Measurements from ENCODE around the gene PLXNA4.

The PLXNA4 gene

GRCh38 chr7:132527467-132528410 lies 48.5 kb downstream of the PLXNA4 start:
- no peak for DNase-seq (ENCODE audit: low read depth, low spot score)
- H3K4me3 ChIP-seq (ENCODE audit: low read depth, low read length): no peak overlapping the region
- no peak for TF ChIP-seq CTCF (IDR thresholded peaks at IDR 0.05; ENCODE audit: low read depth, low read length)
- in situ Hi-C loops (cut with HindIII; ENCODE audit: low sequenced_read_pairs): no loop called here

GRCh38 chr7:132526111-132526740 lies 50.0 kb downstream of the PLXNA4 start:
- no peak for DNase-seq (ENCODE audit: low read depth, low spot score)
- no peak for TF ChIP-seq CTCF (IDR thresholded peaks at IDR 0.05; ENCODE audit: low read depth, low read length)
- in situ Hi-C loops (cut with HindIII; ENCODE audit: low sequenced_read_pairs): no loop called here

GRCh38 chr7:132521423-132521822 lies 54.8 kb downstream of the PLXNA4 start:
- TF ChIP-seq CTCF (IDR thresholded peaks at IDR 0.05; ENCODE audit: low read depth, low read length): no peak
- DNase-seq (ENCODE audit: low read depth, low spot score): no peak
- H3K4me3 ChIP-seq (ENCODE audit: low read depth, low read length): no peak overlapping the region
- in situ Hi-C loops (cut with HindIII; ENCODE audit: low sequenced_read_pairs): no loop called here

More at GRCh38 chr7:132526111-132526740, 50.0 kb downstream of the PLXNA4 start:
- no peak overlapping the region for H3K4me3 ChIP-seq (ENCODE audit: low read depth, low read length)

GRCh38 chr7:132520591-132521280 lies 55.5 kb downstream of the PLXNA4 start:
- no peak overlapping the region for H3K4me3 ChIP-seq (ENCODE audit: low read depth, low read length)
- in situ Hi-C loops (cut with HindIII; ENCODE audit: low sequenced_read_pairs): no loop called here
- TF ChIP-seq CTCF (IDR thresholded peaks at IDR 0.05; ENCODE audit: low read depth, low read length): no peak
- DNase-seq (ENCODE audit: low read depth, low spot score): no peak

- TF ChIP-seq CTCF (IDR thresholded peaks at IDR 0.05; ENCODE audit: low read depth, low read length): no peak
- H3K4me3 ChIP-seq (ENCODE audit: low read depth, low read length): no peak overlapping the region
- in situ Hi-C loops (cut with HindIII; ENCODE audit: low sequenced_read_pairs): no loop called here
- peak; percentile 34 for DNase-seq (ENCODE audit: low read depth, low spot score)
Measured at GRCh38 chr7:132519936-132520335, 56.3 kb downstream of the PLXNA4 start.

GRCh38 chr7:132518839-132519173 lies 57.5 kb downstream of the PLXNA4 start:
- TF ChIP-seq CTCF (IDR thresholded peaks at IDR 0.05; ENCODE audit: low read depth, low read length): no peak
- in situ Hi-C loops (cut with HindIII; ENCODE audit: low sequenced_read_pairs): no loop called here
- no peak for DNase-seq (ENCODE audit: low read depth, low spot score)
- no peak overlapping the region for H3K4me3 ChIP-seq (ENCODE audit: low read depth, low read length)

Measured in astrocyte of the spinal cord (primary cell).